Adrenal gland (tissue), 5 donors: ENCODE results near the gene PCSK6.

Source experiments
- POLR2A ChIP-seq, 2 donors: fragments of 450-650 bp; IDR thresholded peaks; one replicate each; pipeline ENCODE4 v1.6.1; 2017; ENCODE audit warnings: antibody characterized with exemption in 2 of 2, mild to moderate bottlenecking in 2 of 2, moderate library complexity in 1 of 2
- TF ChIP-seq, protein P1 (sequence below), 6 experiments: fragments of 450-650 bp in 4 of 6; fragments of 200-600 bp in 2 of 6; sonication (generic) in 1 of 6; IDR thresholded peaks; 1 replicate in 5 of 6; 2 replicates in 1 of 6; pipeline versions ENCODE4 v1.5.1 to v1.8.0; 2016 to 2021; ENCODE audit warnings: antibody characterized with exemption in 6 of 6, mild to moderate bottlenecking in 2 of 6, moderate library complexity in 1 of 6
- donor health status: DM: no; HTN: no; CAD: no.

DNA sequence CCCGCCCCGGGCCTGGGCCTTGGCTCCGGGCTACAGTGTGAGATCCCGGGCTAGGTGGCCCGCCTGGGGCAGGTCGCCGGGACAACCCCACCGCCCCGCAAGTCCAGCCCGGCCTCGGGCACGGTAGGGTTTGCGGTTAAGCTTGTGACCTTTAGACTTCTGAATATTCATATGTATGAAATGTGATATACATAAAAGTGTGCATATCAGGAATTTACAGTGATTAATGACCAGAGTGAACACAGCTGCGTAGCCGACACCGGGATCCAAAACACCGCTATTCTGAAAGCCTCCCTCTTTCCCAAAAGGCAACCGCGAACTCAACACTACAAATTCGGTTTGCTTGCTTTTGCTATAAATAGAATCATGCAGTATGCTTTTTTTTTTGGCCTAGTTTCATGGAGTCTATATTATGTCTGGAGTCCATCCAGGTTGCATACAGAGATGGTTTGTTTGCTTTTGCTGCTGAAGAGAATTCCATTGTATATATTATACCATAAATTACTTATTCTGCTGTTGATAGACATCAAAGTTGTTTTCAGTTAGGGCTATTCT lies 193.8 kb downstream of the PCSK6 start:
- TF ChIP-seq, protein P1, sequence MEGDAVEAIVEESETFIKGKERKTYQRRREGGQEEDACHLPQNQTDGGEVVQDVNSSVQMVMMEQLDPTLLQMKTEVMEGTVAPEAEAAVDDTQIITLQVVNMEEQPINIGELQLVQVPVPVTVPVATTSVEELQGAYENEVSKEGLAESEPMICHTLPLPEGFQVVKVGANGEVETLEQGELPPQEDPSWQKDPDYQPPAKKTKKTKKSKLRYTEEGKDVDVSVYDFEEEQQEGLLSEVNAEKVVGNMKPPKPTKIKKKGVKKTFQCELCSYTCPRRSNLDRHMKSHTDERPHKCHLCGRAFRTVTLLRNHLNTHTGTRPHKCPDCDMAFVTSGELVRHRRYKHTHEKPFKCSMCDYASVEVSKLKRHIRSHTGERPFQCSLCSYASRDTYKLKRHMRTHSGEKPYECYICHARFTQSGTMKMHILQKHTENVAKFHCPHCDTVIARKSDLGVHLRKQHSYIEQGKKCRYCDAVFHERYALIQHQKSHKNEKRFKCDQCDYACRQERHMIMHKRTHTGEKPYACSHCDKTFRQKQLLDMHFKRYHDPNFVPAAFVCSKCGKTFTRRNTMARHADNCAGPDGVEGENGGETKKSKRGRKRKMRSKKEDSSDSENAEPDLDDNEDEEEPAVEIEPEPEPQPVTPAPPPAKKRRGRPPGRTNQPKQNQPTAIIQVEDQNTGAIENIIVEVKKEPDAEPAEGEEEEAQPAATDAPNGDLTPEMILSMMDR (IDR thresholded peaks at IDR 0.05): no peak
- TF ChIP-seq POLR2A (IDR thresholded peaks at IDR 0.05): no peak
